GM12892 (cell line): ENCODE measurements around the gene CLEC4E.

Experiments used
- POLR2A ChIP-seq: IDR thresholded peaks from 2 replicates; pipeline ENCODE4 v1.6.1; 2011; ENCODE audit warnings: low read depth, low read length, control low read depth
- POLR2AphosphoS5 ChIP-seq: IDR thresholded peaks from 2 replicates; pipeline ENCODE4 v1.6.1; 2011; ENCODE audit warnings: low read depth, low read length, control low read depth

DNA sequence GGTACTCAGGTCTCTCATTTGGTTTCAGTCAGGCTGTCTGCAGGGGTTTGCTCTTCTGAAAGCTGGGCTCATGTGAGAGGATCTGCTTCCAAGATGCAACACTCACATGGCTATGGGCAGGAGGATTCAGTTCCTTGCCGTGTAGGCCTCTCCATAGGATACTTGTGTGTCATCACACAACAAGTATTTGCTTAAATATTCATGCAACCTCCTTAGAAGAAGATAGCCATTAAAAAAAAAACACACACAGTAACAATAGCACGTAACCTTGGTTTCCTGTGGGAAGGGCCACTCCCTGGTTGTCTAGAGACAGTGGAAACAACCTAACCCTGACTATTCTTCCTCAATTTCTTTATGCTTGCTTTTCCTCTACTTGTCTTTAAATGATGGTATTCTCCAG lies 31.8 kb upstream of the CLEC4E start:
- TF ChIP-seq POLR2A (no peak), POLR2AphosphoS5 (no peak)
